Suppressor macrophage (primary cell): Measurements from ENCODE around the gene BHLHE23.

Experiments
- DNase-seq, 4 experiments: peaks; one replicate each; pipeline ENCODE4 v3.0.0-alpha.2; 2020 to 2022

The BHLHE23 gene

GRCh38 chr20:63024573-63025392, 18.0 kb upstream of the BHLHE23 start:
- no peak for DNase-seq

GRCh38 chr20:63023936-63024571, 17.3 kb upstream of the BHLHE23 start:
- no peak for DNase-seq

- no peak for DNase-seq
These were observed 16.5 kb upstream of the BHLHE23 start for GRCh38 chr20:63023071-63023935.

- no peak for DNase-seq
These were observed 15.7 kb upstream of the BHLHE23 start for GRCh38 chr20:63022501-63022900.

GRCh38 chr20:63021356-63022321, 14.9 kb upstream of the BHLHE23 start:
- DNase-seq = no peak

- DNase-seq = no peak
These were observed 13.9 kb upstream of the BHLHE23 start for GRCh38 chr20:63020681-63021080.

- no peak for DNase-seq
These were observed 11.2 kb upstream of the BHLHE23 start for GRCh38 chr20:63017826-63018411.

GRCh38 chr20:63017076-63017825, 10.5 kb upstream of the BHLHE23 start:
- DNase-seq = no peak

GRCh38 chr20:63016514-63017075, 9.8 kb upstream of the BHLHE23 start:
- no peak for DNase-seq

GRCh38 chr20:63015662-63016361, 9.0 kb upstream of the BHLHE23 start:
- no peak for DNase-seq

GRCh38 chr20:63015147-63015661, 8.4 kb upstream of the BHLHE23 start:
- no peak for DNase-seq

- DNase-seq = no peak
These were observed 7.9 kb upstream of the BHLHE23 start for GRCh38 chr20:63014710-63015109.

- DNase-seq = no peak
These were observed 7.5 kb upstream of the BHLHE23 start for GRCh38 chr20:63014287-63014686.

GRCh38 chr20:63013207-63013606, 6.4 kb upstream of the BHLHE23 start:
- DNase-seq = no peak

- no peak for DNase-seq
These were observed 5.0 kb upstream of the BHLHE23 start for GRCh38 chr20:63011798-63012197.

GRCh38 chr20:63009988-63010769, 3.4 kb upstream of the BHLHE23 start:
- DNase-seq = peak; percentile 52 to 66 (median 58)

- DNase-seq = peak; percentile 81 to 90 (median 88)
These were observed 2.5 kb upstream of the BHLHE23 start for GRCh38 chr20:63009045-63009961.
